ENCODE measurements around the gene OR2S2. TPM values are rescaled to one million over a fixed set of nuclear protein-coding genes. Genes with fewer than 3 reads are reported as not detected.
"Not testable (repeated sequence)": the region's sequence is repeated elsewhere in the genome, so short reads cannot be mapped to it uniquely, and the experiment has no call there.

OR2S2 gene, protein sequence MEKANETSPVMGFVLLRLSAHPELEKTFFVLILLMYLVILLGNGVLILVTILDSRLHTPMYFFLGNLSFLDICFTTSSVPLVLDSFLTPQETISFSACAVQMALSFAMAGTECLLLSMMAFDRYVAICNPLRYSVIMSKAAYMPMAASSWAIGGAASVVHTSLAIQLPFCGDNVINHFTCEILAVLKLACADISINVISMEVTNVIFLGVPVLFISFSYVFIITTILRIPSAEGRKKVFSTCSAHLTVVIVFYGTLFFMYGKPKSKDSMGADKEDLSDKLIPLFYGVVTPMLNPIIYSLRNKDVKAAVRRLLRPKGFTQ
- total RNA-seq, result not detected in 2 replicates

DNA sequence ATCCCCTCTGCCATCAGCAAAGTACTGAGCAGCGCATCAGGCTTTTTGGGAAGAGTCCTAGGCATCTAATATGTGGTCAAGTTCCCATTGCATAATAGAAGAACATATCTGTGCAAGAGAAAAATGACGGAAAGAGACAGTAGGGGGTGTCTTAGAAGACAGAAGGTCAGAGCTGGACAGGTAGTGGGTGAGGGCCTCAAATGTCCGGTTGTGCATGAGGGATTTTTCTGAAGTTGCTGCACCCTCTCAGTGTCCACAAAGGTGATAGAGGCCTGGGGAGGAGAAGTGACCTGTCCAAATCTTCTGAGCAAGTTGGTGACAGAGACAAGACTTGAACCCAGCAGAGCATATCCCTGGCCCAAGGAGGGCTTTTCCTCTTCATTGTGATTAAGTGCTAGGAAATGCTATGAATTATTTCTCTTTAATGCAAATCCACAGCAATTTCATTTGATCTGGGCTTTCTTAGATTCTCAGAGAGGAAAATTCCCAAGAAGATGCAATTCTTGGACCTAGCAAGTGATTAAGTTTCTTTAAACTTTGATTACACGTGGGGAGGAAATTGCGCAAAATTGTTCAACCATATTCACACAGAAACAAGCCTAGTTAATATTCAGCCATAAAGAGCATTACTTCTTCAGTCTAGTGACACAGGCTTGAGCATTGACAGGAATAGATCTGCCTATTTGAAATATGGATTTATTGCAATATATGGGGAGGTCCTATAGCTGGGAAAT lies at the start of gene OR2S2:
OR2S2 (minus strand) TSS at position 51 of the 734 bp plus-strand sequence. CDS start 56 bp downstream, outside the sequence.
- intact Hi-C loops (cut with micrococcal nuclease), result no loop called here

DNA sequence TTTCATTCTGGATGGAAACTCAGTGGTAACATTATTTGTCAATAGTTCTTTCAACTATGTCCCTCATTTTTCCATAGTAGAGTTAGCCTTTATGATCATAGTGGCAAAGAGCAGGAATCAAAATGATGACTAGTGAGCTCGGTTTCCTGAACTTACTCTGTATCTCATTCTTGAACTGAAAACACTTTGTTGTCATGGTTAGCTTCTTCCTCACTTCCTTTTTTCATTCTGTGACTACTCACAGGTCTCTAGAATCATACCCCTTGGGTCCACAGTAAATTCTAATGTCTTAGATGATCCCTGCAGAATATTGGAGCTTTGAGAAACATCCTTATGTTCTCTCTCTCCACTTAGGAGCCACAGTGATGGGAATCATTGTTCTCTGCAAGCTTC lies 49.4 kb upstream of the OR2S2 start:
- intact Hi-C loops (cut with micrococcal nuclease), result no loop called here

DNA sequence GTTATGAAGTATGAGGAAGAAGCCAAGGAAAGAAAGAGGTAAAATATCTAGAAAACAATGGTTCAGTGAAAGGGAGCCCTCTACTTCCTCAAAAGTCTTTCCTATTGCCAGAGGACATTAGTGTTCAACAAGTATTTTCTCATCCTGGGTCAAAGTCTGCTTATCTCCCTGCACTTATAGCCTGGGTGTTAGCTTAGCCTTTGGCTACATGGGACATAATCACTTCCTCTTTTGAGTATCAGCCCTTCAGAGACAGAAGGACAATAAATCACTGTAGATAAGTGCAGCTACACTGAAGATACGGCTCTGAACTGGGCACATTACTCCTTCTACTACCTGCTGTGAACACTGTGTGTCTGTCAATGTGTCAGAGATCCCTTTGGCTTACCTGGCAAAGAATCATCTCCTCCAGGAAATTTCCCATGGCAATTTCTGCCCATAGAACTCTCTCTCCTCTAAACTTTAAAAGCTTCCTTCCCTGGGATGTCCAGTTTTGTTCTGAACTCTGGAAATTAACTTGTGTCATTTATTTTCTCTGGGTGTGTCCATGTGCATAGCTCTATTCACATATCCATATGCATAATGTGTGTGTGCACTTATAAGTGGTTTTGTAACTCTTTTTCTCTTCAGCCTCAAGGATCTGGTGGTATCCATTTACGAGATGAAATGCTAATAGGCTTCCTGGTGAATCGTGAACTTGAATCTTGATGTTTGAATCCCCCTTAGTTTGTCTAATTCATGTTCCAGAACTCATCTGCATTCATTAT lies 48.8 kb upstream of the OR2S2 start:
- intact Hi-C loops (cut with micrococcal nuclease), result no loop called here

DNA sequence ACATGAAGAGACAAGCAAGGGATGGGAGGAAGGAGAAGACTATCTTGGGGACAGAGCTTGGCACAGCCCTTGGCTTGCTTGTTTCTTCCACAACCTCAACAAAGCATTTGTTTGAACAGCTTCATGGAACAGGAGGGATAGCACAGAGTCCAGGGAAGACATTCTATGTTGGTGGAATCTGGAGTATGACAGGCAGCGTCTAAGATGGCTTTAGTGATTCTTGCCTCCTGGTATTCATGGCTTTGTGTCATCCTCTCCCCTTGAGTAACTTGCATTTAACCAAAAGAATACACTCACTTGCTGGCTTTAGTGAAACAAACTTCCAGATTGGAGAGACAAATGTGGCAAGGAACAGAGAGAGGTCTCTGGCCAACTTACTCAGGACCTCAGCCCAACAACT lies 47.9 kb upstream of the OR2S2 start:
- intact Hi-C loops (cut with micrococcal nuclease), result no loop called here

DNA sequence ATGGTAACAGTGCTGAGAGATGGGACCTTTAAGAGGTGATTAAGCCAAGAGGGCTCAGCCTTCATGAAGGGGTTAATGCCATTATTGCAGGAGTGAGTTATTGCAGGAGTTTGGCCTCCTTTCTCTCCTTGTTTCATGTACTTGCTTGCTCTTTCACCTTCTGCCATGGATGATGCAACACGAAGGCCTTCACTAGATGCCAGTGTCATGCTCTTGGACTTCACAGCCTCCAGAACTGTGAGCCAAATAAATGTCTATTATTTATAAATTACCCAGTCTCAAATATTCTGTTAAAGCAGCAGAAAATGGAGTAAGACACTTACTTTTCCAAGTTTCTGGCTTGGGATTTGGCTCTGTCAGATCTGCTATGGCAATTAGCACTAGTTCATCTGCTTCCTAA lies 40.4 kb upstream of the OR2S2 start:
- intact Hi-C loops (cut with micrococcal nuclease), result no loop called here

DNA sequence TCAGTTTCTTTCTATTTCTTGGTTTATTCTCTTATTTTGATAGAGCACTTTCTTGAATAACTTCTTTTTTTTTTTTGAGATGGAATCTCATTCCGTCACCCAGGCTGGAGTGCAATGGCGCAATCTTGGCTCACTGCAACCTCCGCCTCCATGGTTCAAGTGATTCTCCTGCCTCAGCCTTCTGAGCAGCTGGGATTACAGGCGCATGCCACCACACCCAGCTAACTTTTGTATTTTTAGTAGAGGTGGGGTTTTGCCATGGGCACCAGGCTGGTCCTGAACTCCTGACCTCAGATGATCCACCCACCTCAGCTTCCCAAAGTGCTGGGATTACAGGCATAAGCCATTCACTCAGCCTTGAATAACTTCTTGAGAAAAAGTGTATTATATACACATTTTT lies 39.1 kb upstream of the OR2S2 start:
- intact Hi-C loops (cut with micrococcal nuclease), result not testable (repeated sequence)

DNA sequence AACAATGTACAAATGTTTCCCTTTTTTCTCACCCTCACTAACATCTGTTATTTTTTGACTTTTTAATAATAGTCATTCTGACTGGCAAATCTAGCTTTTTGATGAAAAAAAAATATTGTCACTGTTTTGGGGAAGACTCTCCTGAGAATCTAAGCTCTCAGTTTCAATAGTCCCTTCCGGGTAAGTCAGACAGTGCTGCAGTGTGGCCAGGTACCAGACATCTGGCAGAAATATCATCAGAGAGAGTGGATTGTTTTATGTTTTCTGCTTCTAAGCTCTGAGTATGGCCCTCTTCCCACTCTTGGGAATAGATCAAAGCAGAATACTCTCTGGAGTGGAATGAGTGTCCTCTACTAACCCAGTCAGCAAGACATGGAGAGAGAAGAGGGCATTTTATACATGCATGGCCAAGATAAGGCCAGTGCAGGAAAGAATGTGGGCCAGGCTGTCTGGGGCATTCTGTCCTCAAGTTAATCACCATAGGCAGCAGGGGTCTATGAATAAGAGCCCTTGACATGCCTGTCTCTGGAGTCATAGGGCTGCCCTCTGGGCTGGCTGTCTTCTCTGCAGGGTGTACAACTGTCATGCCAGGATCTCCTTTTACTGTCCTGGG lies 38.5 kb upstream of the OR2S2 start:
- intact Hi-C loops (cut with micrococcal nuclease), result no loop called here

DNA sequence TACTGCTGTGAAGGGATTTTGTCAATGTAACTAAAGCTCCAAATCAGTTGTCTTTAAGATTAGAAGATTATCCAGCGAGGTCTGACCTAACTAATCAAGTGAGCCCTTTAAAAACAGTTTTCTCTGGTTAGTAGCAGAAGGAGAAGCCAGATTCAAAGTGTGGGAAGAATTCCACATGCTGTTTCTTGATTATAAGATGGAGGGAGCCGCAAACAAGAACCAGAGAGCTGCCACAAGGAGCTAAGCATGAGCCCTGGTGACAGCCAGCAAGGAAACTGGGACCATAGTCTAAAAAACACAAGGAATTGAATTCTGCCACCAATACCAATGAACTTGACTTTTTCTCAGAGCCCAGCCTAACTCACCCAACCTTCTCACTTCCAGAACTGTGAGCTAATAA lies 37.0 kb upstream of the OR2S2 start:
- intact Hi-C loops (cut with micrococcal nuclease), result no loop called here

DNA sequence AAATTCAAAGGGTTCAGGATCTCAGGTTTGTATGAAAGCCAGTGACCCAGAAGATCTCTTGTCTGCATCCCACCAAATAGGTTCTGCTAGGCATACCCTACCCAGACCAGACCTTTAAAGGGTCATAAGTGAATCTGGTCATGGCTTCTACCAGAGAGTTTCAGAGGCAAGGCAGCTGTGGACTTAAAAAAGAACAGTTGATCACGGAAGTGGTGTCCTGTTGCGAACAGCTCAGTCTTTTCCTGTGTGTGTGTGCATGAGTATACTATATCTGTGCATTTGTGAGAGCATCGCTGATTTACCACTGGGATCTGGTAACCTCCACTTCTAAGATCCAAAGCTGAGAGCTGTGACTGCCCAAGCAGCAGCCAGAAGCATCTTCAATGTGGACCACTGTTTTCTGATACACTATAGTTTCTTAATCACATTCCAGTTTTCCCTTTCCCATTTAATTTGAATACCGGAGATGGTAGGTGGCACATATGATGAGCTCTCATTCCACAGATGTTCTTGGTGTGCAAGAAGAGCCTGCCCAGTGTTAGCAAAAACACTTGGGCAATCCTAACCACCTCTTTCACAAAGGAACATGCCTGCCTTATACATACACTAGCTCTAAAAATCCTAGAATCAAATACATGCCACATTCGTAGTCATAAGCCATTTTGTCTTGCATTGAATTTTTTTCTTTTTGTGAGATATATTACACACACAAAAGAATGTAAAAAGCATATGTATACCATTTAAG lies 36.2 kb upstream of the OR2S2 start:
- intact Hi-C loops (cut with micrococcal nuclease), result no loop called here

DNA sequence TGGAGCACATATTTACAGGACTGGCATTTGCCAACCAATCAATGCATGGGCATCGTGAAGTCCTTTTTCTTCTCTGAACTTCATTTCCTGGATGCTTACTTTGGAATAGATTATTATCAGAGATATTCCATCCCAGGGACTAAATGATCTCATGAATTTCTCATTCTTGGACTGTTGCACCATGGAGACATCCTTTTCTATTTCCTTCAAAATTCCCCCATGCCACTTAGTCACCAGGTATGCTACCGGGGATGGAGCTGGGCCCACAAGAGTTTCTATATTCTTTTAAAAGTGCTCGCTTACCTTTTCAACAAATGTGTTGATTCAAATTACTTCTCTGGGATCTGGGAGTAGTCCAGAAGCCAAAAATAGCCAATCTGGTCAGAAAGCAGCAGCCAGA lies 35.2 kb upstream of the OR2S2 start:
- intact Hi-C loops (cut with micrococcal nuclease), result not testable (repeated sequence)

DNA sequence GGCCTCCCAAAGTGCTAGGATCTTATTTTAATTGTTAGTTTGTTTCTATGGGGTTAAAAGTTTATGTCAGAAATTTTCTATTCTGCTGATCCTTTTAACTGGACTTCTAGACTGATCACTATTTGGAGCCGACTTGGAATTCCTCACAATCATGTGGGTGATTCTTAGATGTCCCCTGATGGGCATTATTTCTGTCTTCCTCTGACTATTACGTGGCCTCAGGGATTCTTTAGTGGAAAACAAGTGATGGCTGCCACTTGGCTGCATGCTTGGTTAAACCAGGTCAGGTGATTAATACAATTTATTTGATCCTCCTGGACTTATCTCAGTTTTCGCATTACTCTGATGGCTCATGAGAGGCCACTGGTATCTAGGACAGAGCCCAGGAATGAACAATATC lies 32.2 kb upstream of the OR2S2 start:
- intact Hi-C loops (cut with micrococcal nuclease), result no loop called here

DNA sequence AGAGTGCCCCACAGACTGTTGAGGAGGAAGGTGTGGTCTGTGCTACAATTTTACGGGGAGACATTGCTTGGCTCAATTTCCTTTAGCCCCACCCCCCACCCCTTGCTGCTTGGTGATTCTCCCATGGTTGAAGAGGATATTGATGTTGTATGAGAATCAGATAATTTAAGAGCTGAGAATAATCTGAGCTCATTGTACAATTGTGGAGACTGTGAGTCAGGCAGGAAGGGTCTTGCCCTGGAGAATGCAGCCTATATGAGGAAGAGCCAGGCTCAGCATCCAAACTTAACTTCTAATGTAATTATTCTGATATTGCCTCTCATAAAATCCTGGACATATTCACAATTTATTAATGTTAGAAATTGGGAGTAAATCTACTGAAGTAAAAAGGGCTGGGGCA lies 26.1 kb upstream of the OR2S2 start:
- intact Hi-C loops (cut with micrococcal nuclease), result no loop called here

DNA sequence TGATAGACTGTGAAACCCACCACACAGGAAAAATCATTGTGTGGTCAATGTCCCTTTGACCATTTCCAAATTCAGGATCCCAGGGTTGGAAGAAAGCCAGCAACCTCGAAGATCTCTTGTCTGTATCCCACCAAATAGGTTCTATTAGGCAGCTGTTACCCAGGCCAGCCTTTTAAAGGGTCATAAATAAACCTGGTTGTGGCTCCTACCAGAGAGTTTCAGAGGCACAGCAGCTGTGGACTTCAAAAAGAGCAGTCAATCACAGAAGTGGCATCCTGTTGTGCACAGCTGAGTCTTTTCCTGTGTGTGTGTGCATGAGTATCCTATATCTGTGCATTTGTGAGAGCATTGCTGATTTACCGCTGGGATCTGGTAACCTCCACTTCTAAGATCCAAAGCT lies 23.7 kb upstream of the OR2S2 start:
- intact Hi-C loops (cut with micrococcal nuclease), result no loop called here

DNA sequence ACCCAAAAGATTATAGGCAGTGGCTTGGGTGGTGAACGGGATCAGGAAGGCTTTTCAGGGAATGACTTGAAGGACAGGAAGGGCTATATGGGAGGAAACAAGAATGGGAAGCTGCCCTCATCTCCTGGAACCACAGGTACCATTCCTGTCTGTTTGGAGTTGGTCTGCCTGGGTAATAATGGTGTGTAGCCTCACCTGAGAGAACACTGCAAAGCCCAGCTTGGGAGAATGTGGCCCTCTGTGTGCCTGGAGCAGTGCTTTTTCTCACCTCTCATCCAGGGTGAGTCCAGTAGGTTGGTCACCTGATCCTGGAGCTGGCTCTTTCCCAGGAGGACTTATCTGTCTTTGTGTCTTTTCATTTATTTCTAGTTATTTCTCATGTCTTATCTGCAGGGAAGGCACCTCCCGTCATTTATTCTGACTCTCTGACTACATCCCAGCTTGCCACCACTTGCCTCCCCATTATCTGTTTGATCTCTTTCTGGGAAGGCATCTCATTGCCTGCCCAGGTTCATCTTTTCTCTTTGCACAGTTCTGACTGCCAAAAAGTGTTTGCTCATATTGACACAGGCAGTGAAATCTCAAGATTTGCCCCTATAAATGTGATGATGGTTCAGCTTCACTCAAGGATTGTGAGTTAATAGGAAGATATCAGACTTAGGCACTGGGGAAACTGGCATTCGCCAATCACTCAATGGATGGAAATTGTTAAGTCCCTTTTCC lies 22.5 kb upstream of the OR2S2 start:
- intact Hi-C loops (cut with micrococcal nuclease), result no loop called here

DNA sequence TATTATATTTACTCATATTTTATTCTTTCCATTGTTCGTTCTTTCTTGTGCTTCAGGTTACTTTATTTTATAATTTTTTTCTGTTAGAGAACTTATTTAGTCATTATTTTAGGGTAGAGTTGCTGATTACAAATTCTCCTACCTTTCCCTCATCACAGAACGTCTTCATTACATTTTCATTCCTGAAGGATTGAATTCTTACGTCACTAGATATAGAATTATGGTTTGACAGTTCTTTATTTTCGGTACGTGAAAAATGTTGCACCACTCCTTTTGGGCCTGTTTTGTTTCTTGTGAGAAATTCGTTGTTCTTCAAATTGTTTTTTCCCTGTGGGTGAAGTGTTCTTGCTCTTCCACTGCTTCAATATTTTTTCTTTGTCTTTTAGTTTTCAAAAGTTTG lies 20.8 kb upstream of the OR2S2 start:
- intact Hi-C loops (cut with micrococcal nuclease), result no loop called here

DNA sequence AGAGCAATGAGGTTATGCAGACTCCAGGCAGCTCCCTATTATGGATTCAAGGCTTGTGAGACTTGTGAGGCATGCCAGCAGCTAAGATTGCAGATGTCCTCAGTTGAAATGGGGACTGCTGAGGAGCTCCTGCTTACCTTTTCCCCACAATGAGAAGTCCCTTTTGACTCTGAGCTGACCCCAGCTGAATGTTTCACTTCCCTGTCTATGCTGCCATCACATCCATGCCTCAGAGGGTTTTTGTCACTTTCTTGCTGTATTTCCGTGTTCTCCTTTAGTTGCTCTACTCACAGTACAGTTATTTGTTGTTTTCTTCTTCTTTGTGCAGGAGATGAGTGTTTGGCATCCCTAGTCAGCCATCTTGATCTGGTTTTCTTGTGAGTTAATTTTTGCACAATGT lies 18.8 kb upstream of the OR2S2 start:
- intact Hi-C loops (cut with micrococcal nuclease), result no loop called here

DNA sequence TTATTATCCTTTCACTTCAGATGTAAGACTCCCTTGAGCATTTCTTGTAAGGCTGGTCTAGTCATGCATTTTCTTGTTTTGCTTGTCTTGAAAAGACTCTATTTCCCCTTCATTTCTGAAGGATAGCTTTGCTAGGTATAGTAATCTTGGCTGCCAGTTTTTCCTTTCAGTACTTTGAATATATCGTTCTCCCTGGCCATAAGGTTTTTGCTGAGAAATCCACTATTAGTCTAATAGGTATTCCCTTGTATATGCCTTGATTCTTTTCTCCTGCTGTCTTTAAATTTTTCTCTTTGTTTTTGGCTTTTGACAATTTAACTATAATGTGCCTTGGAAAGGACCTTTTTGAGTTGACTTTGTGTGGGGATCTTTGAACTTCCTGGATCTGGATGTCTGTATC lies 16.8 kb upstream of the OR2S2 start:
- intact Hi-C loops (cut with micrococcal nuclease), result no loop called here

DNA sequence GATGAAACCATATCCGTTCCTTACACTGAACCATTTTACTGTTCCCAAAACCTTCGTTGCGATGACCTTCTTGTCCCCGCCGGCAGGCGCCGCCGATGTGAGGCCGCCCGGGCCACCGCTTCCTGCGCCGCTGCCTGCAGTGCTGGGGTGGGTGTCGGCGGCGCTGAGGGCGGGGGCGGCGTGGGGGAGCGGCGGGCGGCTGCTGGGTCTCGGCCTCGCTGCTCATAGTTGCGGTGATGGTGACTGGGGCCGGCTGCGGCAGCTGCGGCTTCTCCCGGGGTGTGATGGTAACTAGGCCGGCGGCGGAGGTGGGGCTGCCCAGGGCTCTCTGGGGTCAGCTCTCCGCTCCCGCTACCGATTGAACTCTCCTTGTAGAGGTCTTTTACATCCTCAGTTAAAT lies 14.1 kb upstream of the OR2S2 start:
- intact Hi-C loops (cut with micrococcal nuclease), result no loop called here

DNA sequence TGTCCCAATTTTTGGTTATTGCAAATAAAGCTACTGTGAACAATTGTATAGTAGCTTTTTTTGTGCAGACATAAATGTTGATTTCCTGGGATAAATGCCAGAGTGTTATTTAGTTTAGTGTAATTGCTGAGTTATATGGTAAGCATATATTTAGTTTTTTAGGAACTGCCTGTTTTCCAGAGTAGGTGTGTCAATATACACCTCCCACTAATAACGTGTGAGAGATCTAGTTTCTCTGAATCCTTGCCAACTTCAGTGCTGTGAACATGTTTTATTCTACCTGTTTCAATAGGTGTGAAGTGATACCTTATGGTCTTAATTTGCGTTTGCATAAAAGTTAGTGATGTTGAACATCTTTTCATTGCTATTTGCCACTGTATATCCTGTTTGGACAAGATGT lies 9.1 kb upstream of the OR2S2 start:
- intact Hi-C loops (cut with micrococcal nuclease), result no loop called here

DNA sequence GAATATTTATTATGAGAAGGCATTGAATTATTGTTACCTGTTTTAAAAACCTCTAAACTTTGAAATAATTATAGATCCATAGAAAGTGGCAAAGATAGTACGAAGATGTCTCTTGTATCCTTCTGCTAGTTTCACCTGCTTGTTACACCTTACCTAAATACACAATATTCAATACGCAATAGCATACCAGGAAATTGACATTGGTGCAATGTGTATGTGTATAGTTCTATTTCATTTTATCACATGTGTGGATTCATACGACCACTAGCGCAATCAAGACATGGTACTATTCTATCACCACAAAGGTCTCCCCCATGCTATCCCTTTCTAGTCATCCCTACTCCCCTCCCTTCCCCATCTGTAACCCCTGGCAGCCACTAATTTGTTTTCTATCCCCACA lies 8.5 kb upstream of the OR2S2 start:
- intact Hi-C loops (cut with micrococcal nuclease), result no loop called here

DNA sequence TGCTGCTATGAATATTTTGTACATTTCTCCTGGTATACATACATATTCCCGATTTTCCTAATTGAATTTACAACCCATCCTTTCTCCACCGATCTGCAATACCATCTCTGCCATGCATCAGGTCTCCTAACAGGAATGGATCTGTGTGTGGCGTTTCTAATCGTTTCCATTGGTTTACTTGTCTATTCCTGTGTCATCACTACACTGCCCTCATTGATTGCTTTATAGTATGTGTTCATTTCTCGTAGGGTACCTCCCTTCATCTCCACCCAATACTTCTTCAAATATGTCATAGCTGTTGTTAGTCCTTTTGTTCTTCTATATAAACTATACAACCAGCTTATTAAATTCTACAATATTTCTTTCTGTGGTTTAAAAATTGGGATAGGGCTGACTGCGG lies 7.1 kb upstream of the OR2S2 start:
- intact Hi-C loops (cut with micrococcal nuclease), result no loop called here
